Measurements from ENCODE around the gene PIK3C3.

Gene PIK3C3

DNA sequence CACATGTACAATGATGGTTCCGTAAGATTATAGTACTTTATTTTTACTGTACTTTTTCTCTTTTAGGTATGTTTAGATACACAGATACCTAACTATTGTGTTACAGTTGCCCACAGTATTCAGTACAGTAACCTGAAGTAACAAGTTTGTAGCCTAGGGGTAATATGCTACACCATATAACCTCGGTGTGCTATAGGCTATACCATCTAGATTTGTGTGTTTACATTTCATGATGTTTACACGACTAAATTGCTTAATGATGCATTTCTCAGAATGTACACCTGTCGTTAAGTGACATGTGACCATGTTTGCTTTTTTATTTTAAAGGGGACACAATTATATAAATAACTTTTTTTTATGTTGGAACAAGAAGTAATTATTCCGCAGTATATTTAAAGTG is 34.5 kb downstream of the PIK3C3 start:
- no peak for TF ChIP-seq NFRKB (IDR thresholded peaks at IDR 0.05)
- no peak for TF ChIP-seq ARNT (IDR thresholded peaks at IDR 0.05)
- no peak for TF ChIP-seq TARDBP (IDR thresholded peaks at IDR 0.05)
- no peak for TF ChIP-seq LEF1 (IDR thresholded peaks at IDR 0.05; ENCODE audit: borderline replicate concordance)
- TF ChIP-seq, protein P1, sequence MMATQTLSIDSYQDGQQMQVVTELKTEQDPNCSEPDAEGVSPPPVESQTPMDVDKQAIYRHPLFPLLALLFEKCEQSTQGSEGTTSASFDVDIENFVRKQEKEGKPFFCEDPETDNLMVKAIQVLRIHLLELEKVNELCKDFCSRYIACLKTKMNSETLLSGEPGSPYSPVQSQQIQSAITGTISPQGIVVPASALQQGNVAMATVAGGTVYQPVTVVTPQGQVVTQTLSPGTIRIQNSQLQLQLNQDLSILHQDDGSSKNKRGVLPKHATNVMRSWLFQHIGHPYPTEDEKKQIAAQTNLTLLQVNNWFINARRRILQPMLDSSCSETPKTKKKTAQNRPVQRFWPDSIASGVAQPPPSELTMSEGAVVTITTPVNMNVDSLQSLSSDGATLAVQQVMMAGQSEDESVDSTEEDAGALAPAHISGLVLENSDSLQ (IDR thresholded peaks at IDR 0.05), result no peak
- no peak for TF ChIP-seq BHLHE40 (IDR thresholded peaks at IDR 0.05; ENCODE audit: borderline replicate concordance)
- no peak for TF ChIP-seq FOXM1 (IDR thresholded peaks at IDR 0.05; ENCODE audit: borderline replicate concordance)
- TF ChIP-seq L3MBTL2 (conservative IDR thresholded peaks at IDR 0.05), result no peak
- no peak for TF ChIP-seq ELF4 (IDR thresholded peaks at IDR 0.05)
- TF ChIP-seq ZNF384 (IDR thresholded peaks at IDR 0.05), result no peak
- no peak for TF ChIP-seq CTBP1 (IDR thresholded peaks at IDR 0.05; ENCODE audit: borderline replicate concordance)
- no peak for TF ChIP-seq SP1 (IDR thresholded peaks at IDR 0.05)
- no peak for TF ChIP-seq FOXA1 (IDR thresholded peaks at IDR 0.05)
- no peak for TF ChIP-seq HDGF (IDR thresholded peaks at IDR 0.05; ENCODE audit: borderline replicate concordance)
- no peak for TF ChIP-seq FOXK2 (IDR thresholded peaks at IDR 0.05)
- TF ChIP-seq SUZ12 (IDR thresholded peaks at IDR 0.05), result no peak
- ChIA-PET POLR2A (no interaction called here), CTCF (no interaction called here)
- no peak for DNase-seq (ENCODE audit: extremely low spot score)

DNA sequence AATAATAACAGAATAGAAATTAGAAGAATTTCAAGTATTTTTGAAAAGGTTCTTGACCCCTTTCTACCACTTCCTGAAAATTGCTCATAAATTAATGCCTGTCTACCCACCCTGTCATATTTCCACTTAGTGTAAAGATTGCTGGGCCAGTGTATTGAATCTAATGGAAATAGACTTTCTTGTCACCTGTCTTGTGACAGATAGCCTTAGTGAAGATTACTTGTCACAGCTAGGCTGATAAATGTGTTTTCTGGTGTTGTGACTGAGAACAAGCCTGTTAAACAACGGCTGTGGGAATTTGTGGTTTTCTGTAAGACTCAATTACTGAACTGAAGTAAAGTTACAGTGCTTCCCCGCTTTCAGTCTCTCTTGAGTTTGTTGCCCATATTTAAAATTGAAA is 37.0 kb downstream of the PIK3C3 start:
- no peak for DNase-seq (ENCODE audit: extremely low spot score)
- TF ChIP-seq ARNT (IDR thresholded peaks at IDR 0.05) (no peak), HDGF (IDR thresholded peaks at IDR 0.05; ENCODE audit: borderline replicate concordance) (no peak), BHLHE40 (IDR thresholded peaks at IDR 0.05; ENCODE audit: borderline replicate concordance) (no peak), LEF1 (IDR thresholded peaks at IDR 0.05; ENCODE audit: borderline replicate concordance) (no peak), FOXK2 (IDR thresholded peaks at IDR 0.05) (no peak), NFRKB (IDR thresholded peaks at IDR 0.05) (no peak), CTBP1 (IDR thresholded peaks at IDR 0.05; ENCODE audit: borderline replicate concordance) (no peak), SP1 (IDR thresholded peaks at IDR 0.05) (no peak), TARDBP (IDR thresholded peaks at IDR 0.05) (no peak), FOXA1 (IDR thresholded peaks at IDR 0.05) (no peak), SUZ12 (IDR thresholded peaks at IDR 0.05) (no peak), ZNF384 (IDR thresholded peaks at IDR 0.05) (no peak), ELF4 (IDR thresholded peaks at IDR 0.05) (no peak), FOXM1 (IDR thresholded peaks at IDR 0.05; ENCODE audit: borderline replicate concordance) (no peak), L3MBTL2 (conservative IDR thresholded peaks at IDR 0.05) (no peak)
- TF ChIP-seq, protein P1 (IDR thresholded peaks at IDR 0.05), result no peak
- POLR2A ChIA-PET, result no interaction called here
- CTCF ChIA-PET, result no interaction called here

DNA sequence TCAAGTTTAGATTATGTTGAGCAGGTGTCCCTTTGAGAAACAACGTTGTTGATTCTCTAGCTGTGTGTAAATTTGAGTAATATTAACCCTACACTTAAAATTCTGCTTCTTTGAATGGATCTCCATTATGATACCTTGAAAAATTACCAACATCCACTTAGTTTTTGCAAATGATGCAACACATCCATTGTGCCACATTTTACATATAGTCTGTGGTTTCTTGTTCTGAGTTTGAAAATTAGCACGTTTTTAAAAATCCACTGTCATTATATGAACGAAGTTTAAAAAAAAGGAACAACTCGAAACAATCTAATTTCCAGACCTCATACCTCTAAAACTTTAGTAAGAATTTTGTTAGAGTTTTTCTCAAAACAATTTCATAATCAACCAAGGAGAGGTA is 37.7 kb downstream of the PIK3C3 start:
- no peak for DNase-seq (ENCODE audit: extremely low spot score)
- ChIA-PET CTCF (no interaction called here), POLR2A (no interaction called here)
- no peak for TF ChIP-seq FOXK2 (IDR thresholded peaks at IDR 0.05)
- no peak for TF ChIP-seq NFRKB (IDR thresholded peaks at IDR 0.05)
- TF ChIP-seq BHLHE40 (IDR thresholded peaks at IDR 0.05; ENCODE audit: borderline replicate concordance), result no peak
- TF ChIP-seq ZNF384 (IDR thresholded peaks at IDR 0.05), result no peak
- TF ChIP-seq ARNT (IDR thresholded peaks at IDR 0.05), result no peak
- TF ChIP-seq SP1 (IDR thresholded peaks at IDR 0.05), result no peak
- no peak for TF ChIP-seq ELF4 (IDR thresholded peaks at IDR 0.05)
- TF ChIP-seq, protein P1 (IDR thresholded peaks at IDR 0.05), result no peak
- no peak for TF ChIP-seq L3MBTL2 (conservative IDR thresholded peaks at IDR 0.05)
- TF ChIP-seq FOXM1 (IDR thresholded peaks at IDR 0.05; ENCODE audit: borderline replicate concordance), result no peak
- no peak for TF ChIP-seq SUZ12 (IDR thresholded peaks at IDR 0.05)
- no peak for TF ChIP-seq CTBP1 (IDR thresholded peaks at IDR 0.05; ENCODE audit: borderline replicate concordance)
- no peak for TF ChIP-seq LEF1 (IDR thresholded peaks at IDR 0.05; ENCODE audit: borderline replicate concordance)
- TF ChIP-seq FOXA1 (IDR thresholded peaks at IDR 0.05), result no peak

DNA sequence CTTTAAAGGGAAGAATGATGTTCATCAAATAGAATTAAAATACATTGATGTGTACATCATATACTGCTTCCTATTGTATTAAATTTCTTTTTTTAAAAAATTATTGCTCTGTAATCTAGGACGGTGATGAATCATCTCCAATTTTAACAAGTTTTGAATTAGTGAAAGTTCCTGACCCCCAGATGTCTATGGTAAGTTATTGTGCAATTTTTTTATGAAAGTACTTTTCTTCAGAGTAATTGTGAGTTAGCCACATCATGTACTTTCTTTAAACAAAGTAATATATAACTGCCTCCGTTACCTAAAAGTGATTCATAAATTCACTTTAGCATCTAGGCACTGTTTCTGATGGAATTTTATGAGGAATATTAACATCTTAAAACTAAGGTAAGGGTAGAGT is 38.1 kb downstream of the PIK3C3 start:
- DNase-seq (ENCODE audit: extremely low spot score), result no peak
- ChIA-PET CTCF (no interaction called here), POLR2A (no interaction called here)
- TF ChIP-seq SP1 (IDR thresholded peaks at IDR 0.05), result no peak
- no peak for TF ChIP-seq SUZ12 (IDR thresholded peaks at IDR 0.05)

DNA sequence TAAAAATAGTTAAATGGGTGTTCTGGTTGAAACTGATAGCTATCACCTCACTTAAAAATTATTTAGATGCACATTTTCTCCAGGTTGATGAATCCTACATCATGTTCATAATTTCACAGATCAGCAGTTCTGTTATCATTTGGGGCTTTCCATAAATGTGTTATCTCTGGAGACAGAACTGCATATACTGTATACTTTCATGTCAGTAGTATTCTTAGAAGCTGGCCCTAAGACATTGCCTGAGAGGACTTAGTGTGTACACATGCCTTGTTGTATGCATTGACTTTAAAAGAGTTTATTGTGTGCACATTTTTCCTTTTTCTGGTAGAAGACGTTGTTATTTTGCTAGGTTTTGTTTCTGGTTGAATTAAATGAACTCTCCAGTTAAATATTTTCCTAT is 41.0 kb downstream of the PIK3C3 start:
- ChIA-PET POLR2A (no interaction called here), CTCF (no interaction called here)
- DNase-seq (ENCODE audit: extremely low spot score), result no peak
- TF ChIP-seq FOXK2 (IDR thresholded peaks at IDR 0.05), result no peak
- TF ChIP-seq L3MBTL2 (conservative IDR thresholded peaks at IDR 0.05), result no peak
- TF ChIP-seq CTBP1 (IDR thresholded peaks at IDR 0.05; ENCODE audit: borderline replicate concordance), result no peak
- TF ChIP-seq LEF1 (IDR thresholded peaks at IDR 0.05; ENCODE audit: borderline replicate concordance), result no peak
- TF ChIP-seq, protein P1 (IDR thresholded peaks at IDR 0.05), result no peak
- TF ChIP-seq SUZ12 (IDR thresholded peaks at IDR 0.05), result no peak
- no peak for TF ChIP-seq NFRKB (IDR thresholded peaks at IDR 0.05)
- TF ChIP-seq ARNT (IDR thresholded peaks at IDR 0.05), result no peak
- TF ChIP-seq SP1 (IDR thresholded peaks at IDR 0.05), result no peak
- no peak for TF ChIP-seq ELF4 (IDR thresholded peaks at IDR 0.05)
- TF ChIP-seq HDGF (IDR thresholded peaks at IDR 0.05; ENCODE audit: borderline replicate concordance), result no peak
- no peak for TF ChIP-seq FOXM1 (IDR thresholded peaks at IDR 0.05; ENCODE audit: borderline replicate concordance)
- no peak for TF ChIP-seq BHLHE40 (IDR thresholded peaks at IDR 0.05; ENCODE audit: borderline replicate concordance)
- TF ChIP-seq TARDBP (IDR thresholded peaks at IDR 0.05), result no peak
- TF ChIP-seq FOXA1 (IDR thresholded peaks at IDR 0.05), result no peak

DNA sequence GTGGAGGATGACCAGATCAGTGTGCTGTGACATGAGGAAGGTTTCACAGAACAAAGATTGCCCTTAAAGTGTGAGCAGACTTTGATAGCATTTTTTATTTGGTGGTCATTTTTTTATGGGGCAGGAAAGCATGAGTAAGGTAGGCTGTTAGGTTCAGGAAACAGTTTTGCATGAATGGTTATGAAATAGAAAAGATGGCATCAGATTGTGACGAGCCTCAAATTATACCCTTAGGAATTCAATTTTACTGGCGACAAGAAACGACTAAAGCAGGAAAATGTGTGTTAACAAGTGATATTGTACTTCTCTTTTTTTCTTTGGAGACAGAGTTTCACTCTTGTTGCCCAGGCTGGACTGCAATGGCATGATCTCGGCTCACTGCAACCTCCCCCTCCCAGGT is 44.7 kb downstream of the PIK3C3 start:
- TF ChIP-seq NFRKB (IDR thresholded peaks at IDR 0.05) (no peak), SP1 (IDR thresholded peaks at IDR 0.05) (no peak), SUZ12 (IDR thresholded peaks at IDR 0.05) (no peak), ARNT (IDR thresholded peaks at IDR 0.05) (no peak), FOXM1 (IDR thresholded peaks at IDR 0.05; ENCODE audit: borderline replicate concordance) (no peak), BHLHE40 (IDR thresholded peaks at IDR 0.05; ENCODE audit: borderline replicate concordance) (no peak), L3MBTL2 (conservative IDR thresholded peaks at IDR 0.05) (no peak), ELF4 (IDR thresholded peaks at IDR 0.05) (no peak), LEF1 (IDR thresholded peaks at IDR 0.05; ENCODE audit: borderline replicate concordance) (no peak), FOXA1 (IDR thresholded peaks at IDR 0.05) (no peak), HDGF (IDR thresholded peaks at IDR 0.05; ENCODE audit: borderline replicate concordance) (no peak), ZNF384 (IDR thresholded peaks at IDR 0.05) (no peak), CTBP1 (IDR thresholded peaks at IDR 0.05; ENCODE audit: borderline replicate concordance) (no peak), TARDBP (IDR thresholded peaks at IDR 0.05) (no peak), FOXK2 (IDR thresholded peaks at IDR 0.05) (no peak)
- TF ChIP-seq, protein P1 (IDR thresholded peaks at IDR 0.05), result no peak
- POLR2A ChIA-PET, result no interaction called here
- DNase-seq (ENCODE audit: extremely low spot score), result no peak
- CTCF ChIA-PET, result no interaction called here

Data from HEK293T (cell line).